Measurements from ENCODE around the gene CDKAL1. TPM values are rescaled to one million over a fixed set of nuclear protein-coding genes. Genes with fewer than 3 reads are reported as not detected.
"Not testable (repeated sequence)": the region's sequence is repeated elsewhere in the genome, so short reads cannot be mapped to it uniquely, and the experiment has no call there.

CDKAL1 gene
- total RNA-seq, 2 donors from 2014 or later = 11.7 to 12.5 TPM

DNA sequence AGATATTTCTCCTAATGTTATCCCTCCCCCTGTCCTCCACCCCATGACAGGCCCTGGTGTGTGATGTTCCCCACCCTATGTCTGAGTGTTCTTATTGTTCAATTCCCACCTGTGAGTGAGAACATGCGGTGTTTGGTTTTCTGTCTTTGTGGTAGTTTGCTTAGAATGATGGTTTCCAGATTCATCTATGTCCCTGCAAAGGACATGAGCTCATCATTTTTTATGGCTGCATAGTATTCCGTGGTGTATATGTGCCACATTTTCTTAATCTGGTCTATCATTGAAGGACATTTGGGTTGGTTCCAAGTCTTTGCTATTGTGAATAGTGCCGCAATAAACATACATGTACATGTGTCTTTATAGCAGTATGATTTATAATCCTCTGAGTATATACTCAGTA is 83.3 kb downstream of the CDKAL1 start:
- intact Hi-C loops (cut with DNase I, micrococcal nuclease); DNase-seq; ATAC-seq: not testable (repeated sequence)

DNA sequence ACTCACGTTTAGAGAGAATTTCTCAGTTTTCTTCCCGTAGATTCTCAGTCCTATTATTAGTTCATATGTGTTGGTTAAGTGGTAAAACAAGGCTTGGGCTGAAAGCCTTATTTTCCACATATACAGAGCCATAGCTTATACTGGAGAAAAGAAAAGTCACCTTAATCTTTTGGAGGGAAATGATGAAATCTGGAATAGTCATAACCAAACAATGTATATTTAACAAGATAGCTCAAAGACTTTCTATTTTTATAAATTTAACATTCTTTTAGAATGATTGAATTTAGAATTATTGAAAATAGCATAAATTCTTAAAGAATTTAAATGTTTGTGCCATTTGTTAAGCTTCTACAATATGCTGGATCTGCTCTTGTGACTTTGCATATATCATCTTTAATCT is 85.8 kb downstream of the CDKAL1 start:
- no peak for ATAC-seq
- intact Hi-C loops (cut with DNase I, micrococcal nuclease) = no loop called here
- no peak for DNase-seq

DNA sequence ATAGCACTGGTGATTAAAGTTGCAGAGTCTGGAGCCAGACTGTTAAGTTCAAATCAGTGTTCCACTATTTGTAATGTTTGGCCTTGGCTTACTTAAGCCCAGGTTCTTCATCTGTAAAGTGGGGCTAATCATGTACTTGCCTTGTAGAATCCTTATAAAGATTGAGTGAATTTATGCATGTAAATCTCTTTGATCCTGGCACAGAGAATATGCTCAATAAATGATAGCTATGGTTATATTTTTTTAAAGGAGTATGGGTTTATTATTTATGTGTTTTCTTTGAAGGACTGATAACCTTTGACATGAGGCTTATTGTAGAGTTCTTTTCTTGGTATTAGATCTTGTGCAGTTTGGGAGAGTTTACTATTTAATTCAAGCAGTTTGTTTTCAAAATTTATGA is 89.5 kb downstream of the CDKAL1 start:
- intact Hi-C loops (cut with DNase I, micrococcal nuclease) = no loop called here
- no peak for DNase-seq

GRCh38 chr6:20626165-20626564 is 91.9 kb downstream of the CDKAL1 start:
- no peak for DNase-seq
- intact Hi-C loops (cut with DNase I, micrococcal nuclease) = no loop called here
- no peak for ATAC-seq

More for the DNA sequence above, 89.5 kb downstream of the CDKAL1 start:
- no peak for ATAC-seq

GRCh38 chr6:20629509-20629908 is 95.3 kb downstream of the CDKAL1 start:
- ATAC-seq (no peak), DNase-seq (no peak)
- intact Hi-C loops (cut with DNase I, micrococcal nuclease) = no loop called here

GRCh38 chr6:20630136-20630535 is 95.9 kb downstream of the CDKAL1 start:
- intact Hi-C loops (cut with DNase I, micrococcal nuclease) = no loop called here
- ATAC-seq (no peak), DNase-seq (no peak)

- ATAC-seq (no peak), DNase-seq (no peak)
- intact Hi-C loops (cut with DNase I, micrococcal nuclease) = no loop called here
Measured at GRCh38 chr6:20630617-20631548, 96.6 kb downstream of the CDKAL1 start.

DNA sequence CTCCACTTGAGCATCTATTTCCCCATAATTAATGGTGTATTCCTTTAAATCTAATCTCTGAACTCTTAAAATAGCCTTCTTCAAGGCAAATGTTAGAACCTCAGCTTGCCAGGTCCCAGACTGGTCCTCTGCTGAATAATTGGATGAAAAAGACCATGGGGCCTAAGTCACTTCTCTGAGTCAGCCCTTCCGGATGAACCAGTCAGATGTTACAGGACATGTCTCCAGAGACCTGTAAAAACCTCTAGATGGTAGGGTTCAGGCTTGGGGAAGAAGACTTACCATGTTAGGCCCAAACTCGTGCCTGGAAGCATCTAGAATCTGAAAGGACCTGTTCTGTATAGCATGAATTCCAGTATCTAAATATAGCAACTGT is 97.3 kb downstream of the CDKAL1 start:
- ATAC-seq (no peak), DNase-seq (no peak)
- intact Hi-C loops (cut with DNase I, micrococcal nuclease) = no loop called here

- DNase-seq (no peak), ATAC-seq (no peak)
- intact Hi-C loops (cut with DNase I, micrococcal nuclease) = no loop called here
Measured at GRCh38 chr6:20632696-20633095, 98.4 kb downstream of the CDKAL1 start.

DNA sequence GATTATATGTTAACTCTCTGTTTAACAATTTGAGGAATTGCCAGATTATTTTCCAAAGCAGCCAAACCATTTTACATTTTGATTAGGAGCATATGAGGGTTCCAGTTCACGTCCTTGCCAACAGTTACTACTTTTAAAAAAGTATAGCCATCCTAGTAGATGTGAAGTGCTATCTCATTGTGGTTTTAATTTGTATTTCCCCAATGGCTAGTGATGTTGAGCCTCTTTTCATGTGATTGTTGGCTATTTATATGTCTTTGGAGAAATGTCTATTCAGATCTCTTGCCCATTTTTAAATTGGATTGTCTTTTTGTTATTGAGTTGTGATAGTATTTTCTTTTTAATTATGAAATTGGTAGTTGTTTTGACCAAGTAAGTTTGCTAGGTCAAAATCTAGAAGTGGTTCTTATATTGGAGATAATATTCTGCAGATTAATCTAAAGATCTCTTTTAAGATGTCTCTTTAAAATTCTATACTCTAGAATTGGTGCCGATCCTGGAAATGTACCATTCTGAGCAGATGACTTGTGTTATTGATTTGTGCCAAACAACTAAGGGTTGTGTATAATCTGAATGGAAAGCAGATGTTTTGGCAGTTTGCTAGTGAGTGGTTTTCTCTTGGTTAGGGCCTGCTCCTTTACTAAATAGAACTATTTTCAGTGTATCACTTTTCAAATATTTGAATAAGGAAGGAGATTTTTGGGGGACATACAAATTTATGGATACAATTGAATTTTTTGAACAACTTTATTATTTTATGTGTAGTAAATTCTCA is 99.5 kb downstream of the CDKAL1 start:
- no peak for ATAC-seq
- intact Hi-C loops (cut with DNase I, micrococcal nuclease) = no loop called here
- DNase-seq = no peak

DNA sequence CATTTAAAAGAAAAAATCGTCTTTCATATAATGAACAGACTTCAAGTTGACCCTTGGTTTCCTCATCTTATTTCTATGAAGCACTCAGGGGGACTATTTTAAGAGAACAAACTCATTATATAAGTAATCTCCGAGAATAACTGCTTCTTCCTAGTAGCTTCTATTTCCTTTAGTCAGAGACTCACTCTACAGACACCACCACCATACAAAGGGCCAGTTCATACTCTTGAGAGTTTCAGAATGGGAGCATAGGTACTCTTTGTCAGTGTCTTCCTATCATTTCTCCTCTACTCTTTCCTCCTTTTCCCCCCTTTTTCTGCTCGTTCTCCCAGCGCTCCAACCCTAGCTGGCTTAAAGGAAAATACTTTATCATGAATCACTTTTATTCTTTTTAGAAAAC is 104.9 kb downstream of the CDKAL1 start:
- intact Hi-C loops (cut with DNase I, micrococcal nuclease) = no loop called here
- DNase-seq (no peak), ATAC-seq (no peak)

- ATAC-seq = no peak
- no peak for DNase-seq
- intact Hi-C loops (cut with DNase I, micrococcal nuclease) = no loop called here
Measured at GRCh38 chr6:20640181-20640580, 105.9 kb downstream of the CDKAL1 start.

DNA sequence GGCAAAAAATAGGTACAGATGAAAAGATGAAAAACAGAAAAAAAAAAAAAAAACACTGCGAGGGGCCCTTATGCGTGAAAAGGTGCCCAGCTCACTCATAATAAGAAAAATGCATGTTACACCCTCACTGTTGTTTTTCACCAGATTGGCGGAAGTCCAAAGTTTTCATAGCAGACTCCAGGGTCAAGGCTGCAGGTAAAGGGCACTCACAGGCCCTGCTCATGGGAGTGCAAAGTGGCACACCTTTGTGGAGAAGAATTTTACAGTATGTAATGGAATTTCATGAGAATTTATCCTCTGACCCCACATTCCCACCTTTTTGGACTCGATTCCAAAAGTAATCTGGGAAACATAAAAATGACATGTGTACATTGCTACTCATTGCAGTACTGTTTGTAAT is 108.2 kb downstream of the CDKAL1 start:
- intact Hi-C loops (cut with DNase I, micrococcal nuclease) = no loop called here
- DNase-seq (no peak), ATAC-seq (no peak)

DNA sequence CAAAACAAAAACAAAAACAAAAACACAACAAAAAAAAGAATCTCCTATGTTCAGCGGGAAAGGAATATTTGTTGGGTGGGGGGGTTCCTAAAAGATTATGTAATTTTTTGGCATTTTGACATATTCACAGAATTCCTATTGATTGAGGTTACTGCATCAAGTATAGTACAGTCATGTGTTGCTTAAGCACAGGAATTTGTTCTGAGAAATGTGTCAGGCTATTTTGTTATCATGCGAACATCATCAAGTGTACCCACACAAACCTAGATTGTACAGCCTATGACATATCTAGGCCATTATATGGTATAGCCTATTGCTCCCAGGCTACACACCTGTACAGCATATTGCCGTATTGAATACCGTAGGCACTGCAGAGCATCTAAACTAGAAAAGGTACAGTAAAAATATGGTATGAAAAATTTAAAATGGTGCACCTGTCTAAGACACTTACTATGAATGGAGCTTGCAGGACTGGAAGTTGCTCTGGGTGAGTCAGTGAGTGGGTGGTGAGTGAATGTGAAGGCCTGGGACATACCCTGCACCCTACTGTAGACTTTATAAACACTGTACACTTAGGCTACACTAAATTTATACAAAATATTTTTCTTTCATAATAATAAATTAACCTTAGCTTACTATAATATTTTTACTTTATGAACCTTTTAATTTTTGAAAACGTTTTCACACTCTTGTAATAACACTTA is 110.6 kb downstream of the CDKAL1 start:
- intact Hi-C loops (cut with DNase I, micrococcal nuclease) = no loop called here
- ATAC-seq = no peak
- no peak for DNase-seq

- DNase-seq; intact Hi-C loops (cut with DNase I, micrococcal nuclease): not testable (repeated sequence)
Measured at GRCh38 chr6:20645572-20645971, 111.3 kb downstream of the CDKAL1 start.

DNA sequence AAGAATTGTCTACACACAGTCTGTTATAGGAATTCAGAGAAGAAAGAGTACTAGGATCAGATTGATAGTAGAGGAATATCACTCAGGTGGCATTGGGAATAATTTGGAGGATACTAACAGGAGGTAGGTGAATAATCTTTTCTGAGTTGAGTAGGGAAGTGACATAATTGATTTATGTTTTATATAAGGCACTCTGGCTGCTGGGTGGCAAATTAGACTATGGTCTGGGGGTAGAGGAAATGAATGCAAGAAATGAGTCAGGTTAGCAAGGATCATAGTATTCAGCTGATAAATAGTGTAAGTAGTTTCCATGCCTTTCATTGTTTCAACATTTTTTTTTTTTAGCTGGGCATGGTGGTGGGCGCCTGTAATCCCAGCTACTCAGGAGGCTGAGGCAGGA is 113.3 kb downstream of the CDKAL1 start:
- ATAC-seq (no peak), DNase-seq (no peak)
- intact Hi-C loops (cut with DNase I, micrococcal nuclease) = no loop called here

More at GRCh38 chr6:20645572-20645971, 111.3 kb downstream of the CDKAL1 start:
- not testable (repeated sequence) for ATAC-seq

GRCh38 chr6:20649696-20650470 is 115.6 kb downstream of the CDKAL1 start:
- DNase-seq; ATAC-seq; intact Hi-C loops (cut with DNase I, micrococcal nuclease): not testable (repeated sequence)

GRCh38 chr6:20652299-20653084 is 118.2 kb downstream of the CDKAL1 start:
- ATAC-seq = no peak
- DNase-seq = no peak
- intact Hi-C loops (cut with DNase I, micrococcal nuclease) = no loop called here
